ENCODE results near the gene DDX51.

DNA sequence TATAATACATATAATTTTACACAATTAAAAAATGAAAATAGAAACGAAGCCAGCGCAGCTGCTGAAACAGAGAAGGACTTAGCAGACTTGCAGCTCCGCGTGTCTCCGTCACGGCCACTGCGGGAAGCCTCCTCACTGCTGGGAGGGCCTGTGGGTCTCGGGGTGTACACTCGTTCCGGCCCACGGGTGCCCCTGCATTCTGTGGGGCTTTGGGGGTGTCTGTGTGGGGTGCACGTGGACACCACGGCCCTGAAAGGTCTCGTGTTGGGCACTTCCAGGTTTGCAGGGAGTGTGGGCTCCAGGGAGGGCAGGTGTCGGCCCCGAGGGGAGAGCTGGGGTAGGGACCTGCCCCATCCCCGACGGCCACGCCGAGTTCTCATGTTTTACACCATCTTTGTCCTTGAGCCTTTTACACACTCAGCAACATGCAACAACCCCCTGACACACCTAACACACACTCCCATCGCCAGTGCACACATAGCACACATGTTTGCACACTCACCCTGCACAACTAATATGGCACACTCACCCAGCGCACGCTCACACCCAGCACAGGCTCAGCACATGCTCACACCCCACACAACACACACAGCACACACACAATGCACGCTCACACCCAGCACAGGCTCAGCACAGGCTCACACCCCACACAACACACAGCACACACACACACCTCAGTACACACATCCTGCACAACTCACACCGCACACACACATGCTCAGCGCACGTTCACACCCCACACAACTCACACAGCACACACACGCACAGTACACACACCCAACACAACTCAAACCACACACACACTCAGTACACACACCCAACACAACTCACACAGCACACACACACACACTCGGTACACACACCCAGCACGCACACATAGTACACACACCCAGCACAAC lies 36.8 kb upstream of the DDX51 start:
- no peak for TF ChIP-seq POLR2AphosphoS5 (IDR thresholded peaks at IDR 0.05; ENCODE audit: low read depth, low read length)
- TF ChIP-seq, protein P1, sequence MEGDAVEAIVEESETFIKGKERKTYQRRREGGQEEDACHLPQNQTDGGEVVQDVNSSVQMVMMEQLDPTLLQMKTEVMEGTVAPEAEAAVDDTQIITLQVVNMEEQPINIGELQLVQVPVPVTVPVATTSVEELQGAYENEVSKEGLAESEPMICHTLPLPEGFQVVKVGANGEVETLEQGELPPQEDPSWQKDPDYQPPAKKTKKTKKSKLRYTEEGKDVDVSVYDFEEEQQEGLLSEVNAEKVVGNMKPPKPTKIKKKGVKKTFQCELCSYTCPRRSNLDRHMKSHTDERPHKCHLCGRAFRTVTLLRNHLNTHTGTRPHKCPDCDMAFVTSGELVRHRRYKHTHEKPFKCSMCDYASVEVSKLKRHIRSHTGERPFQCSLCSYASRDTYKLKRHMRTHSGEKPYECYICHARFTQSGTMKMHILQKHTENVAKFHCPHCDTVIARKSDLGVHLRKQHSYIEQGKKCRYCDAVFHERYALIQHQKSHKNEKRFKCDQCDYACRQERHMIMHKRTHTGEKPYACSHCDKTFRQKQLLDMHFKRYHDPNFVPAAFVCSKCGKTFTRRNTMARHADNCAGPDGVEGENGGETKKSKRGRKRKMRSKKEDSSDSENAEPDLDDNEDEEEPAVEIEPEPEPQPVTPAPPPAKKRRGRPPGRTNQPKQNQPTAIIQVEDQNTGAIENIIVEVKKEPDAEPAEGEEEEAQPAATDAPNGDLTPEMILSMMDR (IDR thresholded peaks at IDR 0.05): no peak

Measured in Panc1 (cell line).